K562 (cell line): ENCODE data around the gene RPS19BP1. TPM values are rescaled to one million over a fixed set of nuclear protein-coding genes. Genes with fewer than 3 reads are reported as not detected.

ENCODE experiments used
- CHCHD3 ChIP-seq: fragments of 250-450 bp; sonication (Bioruptor Pico); IDR thresholded peaks from 2 replicates; pipeline ENCODE4 v2.1.2; 2022; ENCODE audit warnings: mild to moderate bottlenecking
- RBM39 ChIP-seq: fragments of 200-400 bp; formaldehyde crosslinking; optimal IDR thresholded peaks from 2 replicates; pipeline ENCODE3; 2018; ENCODE audit warnings: low read depth, low read length
- SMARCA5 ChIP-seq: fragments of 450-650 bp; IDR thresholded peaks from 2 replicates; pipeline ENCODE4 v1.6.1; 2016
- TAL1 ChIP-seq: fragments of 450-650 bp; IDR thresholded peaks from 2 replicates; pipeline ENCODE4 v1.6.1; 2016; ENCODE audit warnings: mild to moderate bottlenecking
- ZNF143 ChIP-seq: sonication (generic); formaldehyde crosslinking; IDR thresholded peaks from 2 replicates; pipeline ENCODE4 v1.9.0; 2022; ENCODE audit warnings: mild to moderate bottlenecking, missing genetic modification reagents
- polyA plus RNA-seq, 8 experiments: library from polyadenylated mRNA; depleted of rRNA in 4 of 8; stranded (reverse) in 5 of 8; unstranded in 3 of 8; fragments of >200 nt; fragmentation: Nextera tagmentation in 2 of 8; fragmentation: Illumina TruSeq in 1 of 8; extraction: Ambion mirVana in 2 of 8; extraction: Trizol in 1 of 8; gene quantifications; 2 replicates each; pipeline versions ENCODE4 v1.2.1 to v1.2.3, GENCODE V29; 2011 to 2014; ENCODE audit warnings: inconsistent platforms in 1 of 8, missing spikeins in 1 of 8
- total RNA-seq, 7 experiments: library from RNA; depleted of rRNA in 6 of 7; stranded (reverse); fragments of >200 nt in 6 of 7; fragmentation: Illumina TruSeq in 2 of 7; extraction: Trizol in 2 of 7; gene quantifications; 2 replicates each; pipeline versions ENCODE4 v1.2.1 to v1.2.3, GENCODE V29; 2011 to 2021; ENCODE audit warnings: low replicate concordance in 1 of 7
- TF ChIP-seq, protein P1 (sequence below): sonication (generic); formaldehyde crosslinking; IDR thresholded peaks from 2 replicates; pipeline ENCODE4 v1.8.0; 2022; ENCODE audit warnings: missing genetic modification reagents, mild to moderate bottlenecking, borderline replicate concordance
- TF ChIP-seq, protein P2 (sequence below): fragments of 450-650 bp; formaldehyde crosslinking; IDR thresholded peaks from 2 replicates; pipeline ENCODE4 v1.4.0; 2020; ENCODE audit warnings: mild to moderate bottlenecking, moderate library complexity
- TF ChIP-seq, protein P3 (sequence below): fragments of 450-650 bp; IDR thresholded peaks from 2 replicates; pipeline ENCODE4 v1.6.1; 2016; ENCODE audit warnings: mild to moderate bottlenecking, moderate library complexity

The RPS19BP1 gene
- total and polyA plus RNA-seq, 9 of the 15 experiments (the other 6 are each of a cell fraction or from before 2014, with no cell fraction given): 3.0 to 223 (median 84.3) TPM

DNA sequence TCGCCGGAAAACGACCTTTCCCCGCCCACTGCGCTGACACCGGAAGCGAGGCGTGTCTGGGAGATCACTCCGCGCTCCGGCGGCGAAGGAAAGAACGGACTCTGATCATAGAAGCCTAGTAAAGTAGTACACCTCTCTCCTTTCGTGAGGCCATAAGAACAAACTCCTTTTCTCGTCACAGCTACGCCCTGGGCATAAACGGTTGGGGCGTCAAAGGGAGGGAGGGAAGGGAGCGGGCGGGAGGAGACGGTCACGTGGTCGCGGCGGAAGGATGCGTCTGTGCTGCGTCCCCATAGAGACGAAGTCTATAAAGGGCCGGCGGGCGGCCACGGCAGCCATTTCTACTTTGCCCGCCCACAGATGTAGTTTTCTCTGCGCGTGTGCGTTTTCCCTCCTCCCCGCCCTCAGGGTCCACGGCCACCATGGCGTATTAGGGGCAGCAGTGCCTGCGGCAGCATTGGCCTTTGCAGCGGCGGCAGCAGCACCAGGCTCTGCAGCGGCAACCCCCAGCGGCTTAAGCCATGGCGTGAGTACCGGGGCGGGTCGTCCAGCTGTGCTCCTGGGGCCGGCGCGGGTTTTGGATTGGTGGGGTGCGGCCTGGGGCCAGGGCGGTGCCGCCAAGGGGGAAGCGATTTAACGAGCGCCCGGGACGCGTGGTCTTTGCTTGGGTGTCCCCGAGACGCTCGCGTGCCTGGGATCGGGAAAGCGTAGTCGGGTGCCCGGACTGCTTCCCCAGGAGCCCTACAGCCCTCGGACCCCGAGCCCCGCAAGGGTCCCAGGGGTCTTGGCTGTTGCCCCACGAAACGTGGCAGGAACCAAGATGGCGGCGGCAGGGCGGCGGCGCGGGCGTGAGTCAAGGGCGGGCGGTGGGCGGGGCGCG, 12.1 kb downstream of the RPS19BP1 start, which contains the start of gene ATF4 (continued):
- TF ChIP-seq, protein P1, sequence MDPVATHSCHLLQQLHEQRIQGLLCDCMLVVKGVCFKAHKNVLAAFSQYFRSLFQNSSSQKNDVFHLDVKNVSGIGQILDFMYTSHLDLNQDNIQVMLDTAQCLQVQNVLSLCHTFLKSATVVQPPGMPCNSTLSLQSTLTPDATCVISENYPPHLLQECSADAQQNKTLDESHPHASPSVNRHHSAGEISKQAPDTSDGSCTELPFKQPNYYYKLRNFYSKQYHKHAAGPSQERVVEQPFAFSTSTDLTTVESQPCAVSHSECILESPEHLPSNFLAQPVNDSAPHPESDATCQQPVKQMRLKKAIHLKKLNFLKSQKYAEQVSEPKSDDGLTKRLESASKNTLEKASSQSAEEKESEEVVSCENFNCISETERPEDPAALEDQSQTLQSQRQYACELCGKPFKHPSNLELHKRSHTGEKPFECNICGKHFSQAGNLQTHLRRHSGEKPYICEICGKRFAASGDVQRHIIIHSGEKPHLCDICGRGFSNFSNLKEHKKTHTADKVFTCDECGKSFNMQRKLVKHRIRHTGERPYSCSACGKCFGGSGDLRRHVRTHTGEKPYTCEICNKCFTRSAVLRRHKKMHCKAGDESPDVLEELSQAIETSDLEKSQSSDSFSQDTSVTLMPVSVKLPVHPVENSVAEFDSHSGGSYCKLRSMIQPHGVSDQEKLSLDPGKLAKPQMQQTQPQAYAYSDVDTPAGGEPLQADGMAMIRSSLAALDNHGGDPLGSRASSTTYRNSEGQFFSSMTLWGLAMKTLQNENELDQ: peak; percentile 56; the same call in 1 of the 2 replicates
- TF ChIP-seq ZNF143 (CRISPR knock-in tag) (no peak), CHCHD3 (CRISPR knock-in tag) (peak; percentile 91; the same call in 1 of the 2 replicates), RBM39 (peak; percentile 98), TAL1 (0 out of 2 replicates have a peak, but pooled peaks have one; percentile 19), SMARCA5 (no peak)
- TF ChIP-seq, protein P2, sequence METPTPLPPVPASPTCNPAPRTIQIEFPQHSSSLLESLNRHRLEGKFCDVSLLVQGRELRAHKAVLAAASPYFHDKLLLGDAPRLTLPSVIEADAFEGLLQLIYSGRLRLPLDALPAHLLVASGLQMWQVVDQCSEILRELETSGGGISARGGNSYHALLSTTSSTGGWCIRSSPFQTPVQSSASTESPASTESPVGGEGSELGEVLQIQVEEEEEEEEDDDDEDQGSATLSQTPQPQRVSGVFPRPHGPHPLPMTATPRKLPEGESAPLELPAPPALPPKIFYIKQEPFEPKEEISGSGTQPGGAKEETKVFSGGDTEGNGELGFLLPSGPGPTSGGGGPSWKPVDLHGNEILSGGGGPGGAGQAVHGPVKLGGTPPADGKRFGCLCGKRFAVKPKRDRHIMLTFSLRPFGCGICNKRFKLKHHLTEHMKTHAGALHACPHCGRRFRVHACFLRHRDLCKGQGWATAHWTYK (CRISPR knock-in tag): peak; percentile 97
- TF ChIP-seq, protein P3, sequence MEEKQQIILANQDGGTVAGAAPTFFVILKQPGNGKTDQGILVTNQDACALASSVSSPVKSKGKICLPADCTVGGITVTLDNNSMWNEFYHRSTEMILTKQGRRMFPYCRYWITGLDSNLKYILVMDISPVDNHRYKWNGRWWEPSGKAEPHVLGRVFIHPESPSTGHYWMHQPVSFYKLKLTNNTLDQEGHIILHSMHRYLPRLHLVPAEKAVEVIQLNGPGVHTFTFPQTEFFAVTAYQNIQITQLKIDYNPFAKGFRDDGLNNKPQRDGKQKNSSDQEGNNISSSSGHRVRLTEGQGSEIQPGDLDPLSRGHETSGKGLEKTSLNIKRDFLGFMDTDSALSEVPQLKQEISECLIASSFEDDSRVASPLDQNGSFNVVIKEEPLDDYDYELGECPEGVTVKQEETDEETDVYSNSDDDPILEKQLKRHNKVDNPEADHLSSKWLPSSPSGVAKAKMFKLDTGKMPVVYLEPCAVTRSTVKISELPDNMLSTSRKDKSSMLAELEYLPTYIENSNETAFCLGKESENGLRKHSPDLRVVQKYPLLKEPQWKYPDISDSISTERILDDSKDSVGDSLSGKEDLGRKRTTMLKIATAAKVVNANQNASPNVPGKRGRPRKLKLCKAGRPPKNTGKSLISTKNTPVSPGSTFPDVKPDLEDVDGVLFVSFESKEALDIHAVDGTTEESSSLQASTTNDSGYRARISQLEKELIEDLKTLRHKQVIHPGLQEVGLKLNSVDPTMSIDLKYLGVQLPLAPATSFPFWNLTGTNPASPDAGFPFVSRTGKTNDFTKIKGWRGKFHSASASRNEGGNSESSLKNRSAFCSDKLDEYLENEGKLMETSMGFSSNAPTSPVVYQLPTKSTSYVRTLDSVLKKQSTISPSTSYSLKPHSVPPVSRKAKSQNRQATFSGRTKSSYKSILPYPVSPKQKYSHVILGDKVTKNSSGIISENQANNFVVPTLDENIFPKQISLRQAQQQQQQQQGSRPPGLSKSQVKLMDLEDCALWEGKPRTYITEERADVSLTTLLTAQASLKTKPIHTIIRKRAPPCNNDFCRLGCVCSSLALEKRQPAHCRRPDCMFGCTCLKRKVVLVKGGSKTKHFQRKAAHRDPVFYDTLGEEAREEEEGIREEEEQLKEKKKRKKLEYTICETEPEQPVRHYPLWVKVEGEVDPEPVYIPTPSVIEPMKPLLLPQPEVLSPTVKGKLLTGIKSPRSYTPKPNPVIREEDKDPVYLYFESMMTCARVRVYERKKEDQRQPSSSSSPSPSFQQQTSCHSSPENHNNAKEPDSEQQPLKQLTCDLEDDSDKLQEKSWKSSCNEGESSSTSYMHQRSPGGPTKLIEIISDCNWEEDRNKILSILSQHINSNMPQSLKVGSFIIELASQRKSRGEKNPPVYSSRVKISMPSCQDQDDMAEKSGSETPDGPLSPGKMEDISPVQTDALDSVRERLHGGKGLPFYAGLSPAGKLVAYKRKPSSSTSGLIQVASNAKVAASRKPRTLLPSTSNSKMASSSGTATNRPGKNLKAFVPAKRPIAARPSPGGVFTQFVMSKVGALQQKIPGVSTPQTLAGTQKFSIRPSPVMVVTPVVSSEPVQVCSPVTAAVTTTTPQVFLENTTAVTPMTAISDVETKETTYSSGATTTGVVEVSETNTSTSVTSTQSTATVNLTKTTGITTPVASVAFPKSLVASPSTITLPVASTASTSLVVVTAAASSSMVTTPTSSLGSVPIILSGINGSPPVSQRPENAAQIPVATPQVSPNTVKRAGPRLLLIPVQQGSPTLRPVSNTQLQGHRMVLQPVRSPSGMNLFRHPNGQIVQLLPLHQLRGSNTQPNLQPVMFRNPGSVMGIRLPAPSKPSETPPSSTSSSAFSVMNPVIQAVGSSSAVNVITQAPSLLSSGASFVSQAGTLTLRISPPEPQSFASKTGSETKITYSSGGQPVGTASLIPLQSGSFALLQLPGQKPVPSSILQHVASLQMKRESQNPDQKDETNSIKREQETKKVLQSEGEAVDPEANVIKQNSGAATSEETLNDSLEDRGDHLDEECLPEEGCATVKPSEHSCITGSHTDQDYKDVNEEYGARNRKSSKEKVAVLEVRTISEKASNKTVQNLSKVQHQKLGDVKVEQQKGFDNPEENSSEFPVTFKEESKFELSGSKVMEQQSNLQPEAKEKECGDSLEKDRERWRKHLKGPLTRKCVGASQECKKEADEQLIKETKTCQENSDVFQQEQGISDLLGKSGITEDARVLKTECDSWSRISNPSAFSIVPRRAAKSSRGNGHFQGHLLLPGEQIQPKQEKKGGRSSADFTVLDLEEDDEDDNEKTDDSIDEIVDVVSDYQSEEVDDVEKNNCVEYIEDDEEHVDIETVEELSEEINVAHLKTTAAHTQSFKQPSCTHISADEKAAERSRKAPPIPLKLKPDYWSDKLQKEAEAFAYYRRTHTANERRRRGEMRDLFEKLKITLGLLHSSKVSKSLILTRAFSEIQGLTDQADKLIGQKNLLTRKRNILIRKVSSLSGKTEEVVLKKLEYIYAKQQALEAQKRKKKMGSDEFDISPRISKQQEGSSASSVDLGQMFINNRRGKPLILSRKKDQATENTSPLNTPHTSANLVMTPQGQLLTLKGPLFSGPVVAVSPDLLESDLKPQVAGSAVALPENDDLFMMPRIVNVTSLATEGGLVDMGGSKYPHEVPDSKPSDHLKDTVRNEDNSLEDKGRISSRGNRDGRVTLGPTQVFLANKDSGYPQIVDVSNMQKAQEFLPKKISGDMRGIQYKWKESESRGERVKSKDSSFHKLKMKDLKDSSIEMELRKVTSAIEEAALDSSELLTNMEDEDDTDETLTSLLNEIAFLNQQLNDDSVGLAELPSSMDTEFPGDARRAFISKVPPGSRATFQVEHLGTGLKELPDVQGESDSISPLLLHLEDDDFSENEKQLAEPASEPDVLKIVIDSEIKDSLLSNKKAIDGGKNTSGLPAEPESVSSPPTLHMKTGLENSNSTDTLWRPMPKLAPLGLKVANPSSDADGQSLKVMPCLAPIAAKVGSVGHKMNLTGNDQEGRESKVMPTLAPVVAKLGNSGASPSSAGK: peak; percentile 79
